Glutamatergic neuron (in vitro differentiated cells): ENCODE measurements around the gene POLR3B. TPM values are rescaled to one million over a fixed set of nuclear protein-coding genes. Genes with fewer than 3 reads are reported as not detected.

Experiments
- DNase-seq: peaks from one replicate; pipeline ENCODE4 v3.0.0; 2022
- H3K27ac Mint-ChIP-seq: one replicate; pipeline ENCODE4 v1.8.0; 2020; ENCODE audit warnings: mild to moderate bottlenecking, mixed read lengths, inconsistent platforms; ENCODE audit not compliant: unreplicated experiment
- H3K27me3 Mint-ChIP-seq: one replicate; pipeline ENCODE4 v1.8.0; 2020; ENCODE audit warnings: mild to moderate bottlenecking, moderate library complexity, mixed read lengths, inconsistent platforms; ENCODE audit not compliant: unreplicated experiment
- H3K36me3 Mint-ChIP-seq: one replicate; pipeline ENCODE4 v1.8.0; 2020; ENCODE audit warnings: mild to moderate bottlenecking, mixed read lengths, inconsistent platforms; ENCODE audit not compliant: unreplicated experiment
- H3K4me1 Mint-ChIP-seq: one replicate; pipeline ENCODE4 v1.8.0; 2020; ENCODE audit warnings: mild to moderate bottlenecking, low read depth, mixed read lengths, inconsistent platforms; ENCODE audit not compliant: unreplicated experiment
- H3K4me3 Mint-ChIP-seq: one replicate; pipeline ENCODE4 v1.8.0; 2020; ENCODE audit warnings: mild to moderate bottlenecking, mixed read lengths, inconsistent platforms; ENCODE audit not compliant: unreplicated experiment
- H3K9me3 Mint-ChIP-seq: one replicate; pipeline ENCODE4 v1.8.0; 2020; ENCODE audit warnings: mild to moderate bottlenecking, moderate library complexity, mixed read lengths, inconsistent platforms; ENCODE audit not compliant: unreplicated experiment
- total RNA-seq: library from RNA; stranded (reverse); fragmentation: NEBNext Ultra II Directional; extraction: Animal tissue kit (Norgen Biotek cat#: 25700); gene quantifications from one replicate; pipeline ENCODE4 v1.2.1, GENCODE V29; 2021; ENCODE audit not compliant: unreplicated experiment
- TF ChIP-seq, protein P1 (sequence below): fragments of 200-600 bp; sonication (generic); IDR thresholded peaks from one replicate; pipeline ENCODE4 v1.5.0; 2021; ENCODE audit not compliant: partially characterized antibody, unreplicated experiment

Gene POLR3B
- total RNA-seq, 1 donor from 2014 or later, result 12.1 TPM

DNA sequence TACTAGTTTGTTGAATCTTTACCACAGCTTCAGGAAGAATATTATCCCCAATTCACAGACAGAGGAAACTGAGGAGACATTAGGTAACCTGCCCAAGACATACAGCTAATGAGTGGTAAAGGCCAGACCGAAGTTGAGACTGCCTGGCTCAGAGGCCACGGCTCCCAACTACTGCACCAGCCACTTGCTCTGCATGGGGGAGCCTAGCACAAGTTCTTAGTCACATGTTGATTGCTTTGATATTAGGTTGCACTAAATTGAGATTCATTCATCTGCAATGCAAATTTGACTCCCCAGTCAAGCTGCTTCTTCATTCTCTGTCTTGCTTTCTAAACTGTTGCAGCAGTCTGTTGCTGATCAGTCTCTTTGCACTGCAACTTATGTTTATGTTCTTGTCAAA is 25.9 kb upstream of the POLR3B start:
- H3K27me3 Mint-ChIP-seq, result no peaks in the 10 kb centered on the region
- H3K4me3 Mint-ChIP-seq, result no peak overlapping the region
- H3K27ac Mint-ChIP-seq, result no peak overlapping the region
- no peaks in the 10 kb centered on the region for H3K36me3 Mint-ChIP-seq
- TF ChIP-seq, protein P1, sequence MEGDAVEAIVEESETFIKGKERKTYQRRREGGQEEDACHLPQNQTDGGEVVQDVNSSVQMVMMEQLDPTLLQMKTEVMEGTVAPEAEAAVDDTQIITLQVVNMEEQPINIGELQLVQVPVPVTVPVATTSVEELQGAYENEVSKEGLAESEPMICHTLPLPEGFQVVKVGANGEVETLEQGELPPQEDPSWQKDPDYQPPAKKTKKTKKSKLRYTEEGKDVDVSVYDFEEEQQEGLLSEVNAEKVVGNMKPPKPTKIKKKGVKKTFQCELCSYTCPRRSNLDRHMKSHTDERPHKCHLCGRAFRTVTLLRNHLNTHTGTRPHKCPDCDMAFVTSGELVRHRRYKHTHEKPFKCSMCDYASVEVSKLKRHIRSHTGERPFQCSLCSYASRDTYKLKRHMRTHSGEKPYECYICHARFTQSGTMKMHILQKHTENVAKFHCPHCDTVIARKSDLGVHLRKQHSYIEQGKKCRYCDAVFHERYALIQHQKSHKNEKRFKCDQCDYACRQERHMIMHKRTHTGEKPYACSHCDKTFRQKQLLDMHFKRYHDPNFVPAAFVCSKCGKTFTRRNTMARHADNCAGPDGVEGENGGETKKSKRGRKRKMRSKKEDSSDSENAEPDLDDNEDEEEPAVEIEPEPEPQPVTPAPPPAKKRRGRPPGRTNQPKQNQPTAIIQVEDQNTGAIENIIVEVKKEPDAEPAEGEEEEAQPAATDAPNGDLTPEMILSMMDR, result no peak
- peaks cover 5% of the 10 kb centered on the region for H3K4me1 Mint-ChIP-seq
- DNase-seq, result no peak
- no peaks in the 10 kb centered on the region for H3K9me3 Mint-ChIP-seq

DNA sequence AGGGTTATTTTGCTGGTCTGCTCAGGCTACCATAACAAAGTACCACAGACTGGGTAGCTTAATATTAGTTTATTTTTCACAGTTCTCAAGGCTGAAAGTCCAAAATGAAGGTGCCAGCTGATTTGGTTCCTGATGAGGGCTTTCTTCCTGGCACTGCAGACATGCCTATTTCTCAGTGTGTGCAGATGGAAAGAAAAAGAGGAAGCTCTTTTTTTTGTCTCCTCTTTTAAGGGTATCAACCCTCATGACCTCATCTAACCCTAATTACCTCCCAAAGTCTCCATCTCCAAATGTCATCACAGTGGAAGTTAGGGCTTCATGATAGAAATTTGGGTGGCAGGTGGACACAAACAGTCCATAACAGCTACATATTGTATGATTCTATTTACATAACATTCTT is 25.0 kb upstream of the POLR3B start:
- DNase-seq, result no peak
- Mint-ChIP-seq H3K27ac (no peak overlapping the region), H3K9me3 (no peaks in the 10 kb centered on the region), H3K4me1 (peaks cover 5% of the 10 kb centered on the region), H3K4me3 (no peak overlapping the region), H3K36me3 (no peaks in the 10 kb centered on the region), H3K27me3 (no peaks in the 10 kb centered on the region)
- TF ChIP-seq, protein P1, result no peak

DNA sequence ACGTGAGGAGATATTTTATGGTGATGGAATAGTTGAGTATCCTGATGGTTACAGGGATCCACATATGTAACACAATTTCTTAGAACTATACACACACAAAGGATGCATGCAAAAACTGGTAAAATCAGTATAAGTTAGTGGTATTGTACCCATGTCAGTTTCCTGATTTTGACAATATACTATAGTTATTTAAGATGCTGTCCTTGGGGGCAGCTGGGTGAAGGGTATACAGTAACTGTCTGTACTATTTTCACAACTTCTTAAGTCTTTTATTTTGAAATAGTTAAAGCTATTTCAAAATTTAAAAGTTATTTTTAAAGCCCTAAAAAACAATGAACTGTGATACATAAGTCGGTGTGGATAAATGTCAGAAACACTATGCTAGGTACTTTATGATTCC is 24.5 kb upstream of the POLR3B start:
- Mint-ChIP-seq H3K4me3 (no peak overlapping the region), H3K27ac (no peak overlapping the region), H3K4me1 (peaks cover 5% of the 10 kb centered on the region), H3K9me3 (no peaks in the 10 kb centered on the region), H3K27me3 (no peaks in the 10 kb centered on the region), H3K36me3 (no peaks in the 10 kb centered on the region)
- TF ChIP-seq, protein P1, result no peak
- no peak for DNase-seq

DNA sequence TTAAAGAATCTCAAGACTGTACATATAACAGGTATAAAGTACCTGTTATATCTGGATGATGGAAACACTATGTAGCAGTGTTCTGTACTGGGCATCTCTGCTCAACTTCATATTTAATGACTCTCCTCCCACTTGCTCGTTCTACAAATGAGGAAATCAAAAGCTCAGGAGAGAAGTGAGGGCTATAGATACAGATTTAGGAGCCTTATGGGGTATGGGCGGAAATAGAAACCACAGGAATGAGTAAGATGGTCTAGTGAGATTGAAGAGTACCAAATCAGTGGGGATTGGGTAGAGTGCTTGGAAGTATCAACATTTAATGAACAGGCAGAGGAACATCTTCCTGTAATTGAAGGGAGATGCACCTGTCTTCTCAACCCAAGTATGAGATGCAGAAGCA is 23.8 kb upstream of the POLR3B start:
- Mint-ChIP-seq H3K36me3 (no peaks in the 10 kb centered on the region), H3K9me3 (no peaks in the 10 kb centered on the region), H3K4me1 (peaks cover 5% of the 10 kb centered on the region), H3K4me3 (no peak overlapping the region), H3K27ac (no peak overlapping the region), H3K27me3 (no peaks in the 10 kb centered on the region)
- TF ChIP-seq, protein P1, result no peak
- no peak for DNase-seq

DNA sequence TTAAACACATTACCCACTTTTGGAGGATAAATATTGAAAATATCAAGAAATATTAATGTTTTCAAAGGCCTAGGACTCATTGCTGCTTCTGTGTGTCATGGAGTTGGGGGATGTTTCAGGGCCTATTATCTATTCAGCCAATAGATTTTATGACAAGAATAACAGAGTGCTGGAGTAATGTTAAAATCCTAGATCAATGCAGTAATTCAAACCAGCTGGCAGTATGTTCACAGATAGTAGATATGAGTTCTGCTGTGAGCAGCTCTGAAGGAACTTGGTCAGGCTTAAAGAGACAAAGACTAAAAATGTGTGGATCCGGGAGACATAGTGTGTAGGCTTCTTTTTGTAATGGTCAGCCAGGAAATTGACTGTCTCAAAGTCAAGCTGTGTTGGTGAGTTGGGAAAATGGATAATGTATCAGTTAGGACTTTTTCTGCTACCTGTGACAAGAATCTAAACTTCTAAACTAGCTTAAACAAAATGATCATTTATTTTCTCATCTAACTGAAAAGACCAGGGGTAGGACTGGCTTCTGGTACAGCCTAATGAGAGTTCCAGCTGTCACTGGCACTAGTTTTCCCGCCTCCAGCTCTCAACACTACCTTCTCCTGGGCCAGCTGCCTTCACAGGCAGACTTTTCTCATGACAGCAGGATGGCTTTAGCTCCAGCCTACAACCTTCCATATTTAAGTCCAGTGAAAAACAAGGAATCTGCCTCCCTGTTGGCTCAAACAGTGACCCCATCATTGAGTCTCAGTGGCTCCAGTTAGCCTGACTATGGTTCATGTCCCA is 16.3 kb upstream of the POLR3B start:
- TF ChIP-seq, protein P1, result no peak

More for the DNA sequence above, 16.3 kb upstream of the POLR3B start:
- Mint-ChIP-seq H3K9me3 (no peaks in the 10 kb centered on the region), H3K36me3 (no peaks in the 10 kb centered on the region), H3K4me1 (no peaks in the 10 kb centered on the region), H3K4me3 (no peak overlapping the region), H3K27ac (no peak overlapping the region), H3K27me3 (no peaks in the 10 kb centered on the region)
- DNase-seq, result no peak
